GM19468 (cell line): ENCODE measurements around the gene AIF1.

Experiments
- ATAC-seq: cut with Tn5 transposase; IDR thresholded peaks from one replicate; pipeline ENCODE4 v1.9.1; 2021; ENCODE audit warnings: mild to moderate bottlenecking, moderate library complexity, moderate number of reproducible peaks; ENCODE audit not compliant: unreplicated experiment; ENCODE audit errors: extremely low read depth

AIF1 gene

GRCh38 chr6:31619805-31620585, 5.0 kb downstream of the AIF1 start:
- peak; percentile 77 for ATAC-seq

- ATAC-seq = no peak
Measured at GRCh38 chr6:31620586-31621319, 5.7 kb downstream of the AIF1 start, which contains the start of gene PRRC2A. PRRC2A (plus strand) TSS chr6:31620715; CDS start chr6:31622790, 2,075 bp downstream.

- ATAC-seq = no peak
Measured at GRCh38 chr6:31621320-31621939, 6.4 kb downstream of the AIF1 start.

GRCh38 chr6:31621991-31622390, 7.0 kb downstream of the AIF1 start:
- ATAC-seq = no peak

DNA sequence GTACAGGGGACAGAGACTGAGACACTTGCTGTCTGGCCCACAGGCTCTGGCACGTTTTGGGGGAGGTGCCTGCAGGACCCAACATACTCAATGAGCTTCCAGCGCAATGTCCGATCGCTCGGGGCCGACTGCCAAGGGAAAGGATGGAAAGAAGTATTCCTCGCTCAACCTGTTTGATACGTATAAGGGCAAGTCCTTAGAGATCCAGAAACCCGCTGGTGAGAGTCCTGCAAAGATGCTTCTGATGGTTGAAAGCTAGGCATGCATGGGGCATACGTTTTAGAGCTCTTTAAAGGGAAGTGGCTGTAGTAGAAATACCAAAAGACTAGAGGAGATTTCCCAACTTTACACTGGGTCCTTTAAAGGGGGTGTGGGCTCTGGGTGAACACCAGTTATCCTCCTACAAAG, 7.7 kb downstream of the AIF1 start:
- ATAC-seq = no peak

- no peak for ATAC-seq
Measured at GRCh38 chr6:31624070-31624469, 9.0 kb downstream of the AIF1 start.

DNA sequence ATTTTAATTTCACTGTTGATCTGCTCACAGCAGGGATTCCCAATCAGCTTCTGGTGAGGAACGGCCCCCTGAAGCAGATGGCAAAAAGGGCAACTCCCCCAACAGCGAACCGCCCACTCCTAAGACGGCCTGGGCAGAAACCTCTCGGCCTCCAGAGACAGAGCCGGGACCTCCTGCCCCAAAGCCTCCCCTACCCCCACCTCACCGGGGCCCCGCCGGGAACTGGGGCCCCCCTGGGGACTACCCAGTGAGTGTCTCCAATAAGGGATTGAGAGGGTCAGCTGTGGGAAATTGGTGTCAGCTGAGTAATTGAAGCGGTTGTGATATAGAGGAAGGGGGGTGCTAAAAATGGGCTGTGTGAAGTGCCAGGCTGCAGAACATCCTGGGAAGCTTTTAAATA, 11.9 kb downstream of the AIF1 start:
- no peak for ATAC-seq

GRCh38 chr6:31627690-31628287, 12.8 kb downstream of the AIF1 start:
- no peak for ATAC-seq

GRCh38 chr6:31629014-31629413, 14.0 kb downstream of the AIF1 start:
- ATAC-seq = no peak

DNA sequence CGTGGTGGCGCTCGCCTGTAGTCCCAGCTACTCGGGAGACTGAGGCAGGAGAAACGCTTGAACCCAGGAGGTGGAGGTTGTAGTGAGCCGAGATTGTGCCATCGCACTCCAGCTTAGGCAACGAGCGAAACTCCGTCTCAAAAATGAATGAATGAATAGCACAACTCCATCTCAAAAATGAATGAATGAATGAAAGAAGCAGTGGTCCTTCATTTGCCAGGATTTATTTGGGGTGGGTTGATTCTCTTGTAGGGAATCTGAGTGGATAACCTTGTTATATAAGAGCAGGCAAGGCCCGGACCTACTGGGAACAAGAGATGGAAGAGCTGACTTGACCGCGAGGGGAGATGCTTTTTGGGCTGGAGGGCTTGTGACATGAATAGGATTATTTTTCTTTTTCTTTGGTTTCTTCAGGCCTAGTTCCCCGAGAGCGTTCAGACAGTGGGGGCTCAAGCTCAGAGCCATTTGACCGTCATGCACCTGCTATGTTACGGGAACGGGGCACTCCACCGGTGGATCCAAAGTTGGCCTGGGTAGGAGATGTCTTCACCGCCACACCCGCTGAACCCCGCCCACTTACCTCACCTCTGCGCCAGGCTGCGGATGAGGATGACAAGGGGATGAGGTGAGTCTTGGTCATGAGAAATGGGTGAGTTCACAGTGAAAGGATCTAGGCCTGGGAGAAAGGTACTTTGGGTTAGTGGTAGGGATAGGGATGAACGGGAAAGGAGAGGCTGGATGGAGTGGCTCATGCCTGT, 15.3 kb downstream of the AIF1 start:
- ATAC-seq = no peak

DNA sequence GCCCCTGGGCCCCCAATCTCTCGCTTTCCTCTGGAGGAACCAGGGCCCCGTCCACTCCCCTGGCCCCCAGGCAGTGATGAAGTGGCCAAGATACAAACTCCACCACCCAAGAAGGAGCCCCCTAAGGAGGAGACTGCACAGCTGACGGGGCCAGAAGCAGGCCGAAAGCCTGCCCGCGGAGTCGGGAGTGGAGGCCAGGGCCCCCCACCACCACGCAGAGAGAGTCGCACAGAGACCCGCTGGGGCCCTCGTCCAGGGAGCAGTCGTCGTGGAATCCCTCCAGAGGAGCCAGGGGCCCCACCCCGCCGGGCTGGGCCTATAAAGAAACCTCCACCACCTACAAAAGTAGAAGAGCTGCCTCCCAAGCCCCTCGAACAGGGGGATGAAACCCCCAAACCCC, 16.2 kb downstream of the AIF1 start:
- ATAC-seq = no peak

DNA sequence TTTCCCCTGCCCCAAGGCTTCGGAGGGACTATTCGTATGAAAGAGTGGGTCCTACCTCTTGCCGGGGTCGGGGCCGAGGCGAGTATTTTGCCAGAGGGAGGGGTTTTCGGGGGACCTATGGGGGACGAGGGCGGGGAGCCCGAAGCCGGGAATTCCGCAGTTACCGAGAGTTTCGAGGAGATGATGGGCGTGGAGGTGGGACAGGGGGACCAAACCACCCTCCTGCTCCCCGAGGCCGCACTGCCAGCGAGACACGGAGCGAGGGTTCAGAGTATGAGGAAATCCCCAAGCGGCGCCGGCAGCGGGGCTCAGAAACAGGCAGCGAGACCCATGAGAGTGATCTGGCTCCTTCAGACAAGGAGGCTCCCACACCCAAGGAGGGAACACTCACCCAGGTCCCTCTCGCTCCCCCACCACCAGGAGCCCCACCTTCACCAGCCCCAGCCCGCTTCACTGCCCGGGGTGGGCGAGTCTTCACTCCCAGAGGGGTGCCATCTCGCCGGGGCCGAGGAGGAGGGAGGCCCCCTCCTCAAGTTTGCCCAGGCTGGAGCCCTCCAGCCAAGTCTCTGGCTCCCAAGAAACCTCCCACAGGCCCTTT, 16.7 kb downstream of the AIF1 start:
- no peak for ATAC-seq

DNA sequence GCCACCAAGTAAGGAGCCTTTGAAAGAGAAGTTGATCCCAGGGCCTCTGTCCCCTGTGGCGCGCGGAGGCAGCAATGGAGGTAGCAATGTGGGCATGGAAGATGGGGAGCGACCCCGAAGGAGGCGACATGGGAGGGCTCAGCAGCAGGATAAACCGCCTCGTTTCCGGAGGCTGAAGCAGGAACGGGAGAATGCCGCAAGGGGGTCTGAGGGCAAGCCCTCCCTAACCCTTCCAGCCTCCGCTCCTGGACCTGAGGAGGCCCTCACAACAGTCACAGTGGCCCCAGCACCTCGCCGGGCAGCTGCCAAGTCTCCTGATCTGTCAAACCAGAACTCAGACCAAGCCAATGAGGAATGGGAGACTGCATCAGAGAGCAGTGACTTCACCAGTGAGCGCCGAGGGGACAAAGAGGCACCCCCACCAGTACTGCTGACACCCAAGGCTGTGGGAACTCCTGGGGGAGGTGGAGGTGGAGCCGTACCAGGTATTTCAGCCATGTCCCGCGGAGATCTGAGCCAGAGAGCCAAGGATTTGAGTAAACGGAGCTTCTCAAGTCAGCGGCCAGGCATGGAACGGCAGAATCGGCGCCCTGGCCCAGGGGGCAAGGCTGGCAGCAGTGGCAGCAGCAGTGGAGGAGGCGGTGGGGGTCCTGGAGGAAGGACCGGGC, 17.4 kb downstream of the AIF1 start:
- ATAC-seq = no peak

DNA sequence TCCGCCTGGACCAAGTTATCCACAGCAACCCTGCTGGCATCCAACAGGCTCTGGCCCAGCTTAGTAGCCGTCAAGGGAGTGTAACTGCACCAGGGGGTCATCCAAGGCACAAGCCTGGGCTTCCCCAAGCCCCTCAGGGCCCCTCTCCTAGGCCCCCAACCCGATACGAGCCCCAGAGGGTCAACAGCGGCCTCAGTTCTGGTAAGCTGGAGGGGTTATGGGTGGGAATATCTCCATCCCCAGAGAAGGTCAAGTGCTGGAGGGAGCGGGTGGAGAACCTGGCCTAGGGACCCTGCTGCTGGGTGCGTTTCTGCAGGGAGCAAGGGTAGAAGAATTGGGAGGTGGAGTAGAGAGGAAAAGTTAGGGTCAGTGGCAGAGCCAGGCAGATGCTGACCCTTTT, 18.4 kb downstream of the AIF1 start:
- ATAC-seq = no peak

DNA sequence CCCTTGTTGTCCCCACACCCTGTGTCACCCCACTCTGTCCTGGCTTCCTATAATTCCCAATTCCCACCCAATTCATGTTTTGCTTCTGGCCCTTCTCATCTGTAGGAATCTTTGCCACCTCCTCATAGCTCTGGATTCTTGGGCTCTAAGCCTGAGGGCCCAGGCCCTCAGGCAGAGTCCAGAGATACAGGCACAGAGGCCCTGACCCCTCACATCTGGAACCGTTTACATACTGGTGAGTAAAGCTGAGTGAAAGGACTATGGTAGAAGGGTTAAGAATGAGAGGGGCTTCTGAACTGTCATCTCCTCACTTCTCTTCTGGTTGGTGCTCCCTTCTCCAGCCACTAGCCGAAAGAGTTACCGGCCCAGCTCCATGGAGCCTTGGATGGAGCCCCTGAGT, 19.1 kb downstream of the AIF1 start:
- ATAC-seq = no peak

DNA sequence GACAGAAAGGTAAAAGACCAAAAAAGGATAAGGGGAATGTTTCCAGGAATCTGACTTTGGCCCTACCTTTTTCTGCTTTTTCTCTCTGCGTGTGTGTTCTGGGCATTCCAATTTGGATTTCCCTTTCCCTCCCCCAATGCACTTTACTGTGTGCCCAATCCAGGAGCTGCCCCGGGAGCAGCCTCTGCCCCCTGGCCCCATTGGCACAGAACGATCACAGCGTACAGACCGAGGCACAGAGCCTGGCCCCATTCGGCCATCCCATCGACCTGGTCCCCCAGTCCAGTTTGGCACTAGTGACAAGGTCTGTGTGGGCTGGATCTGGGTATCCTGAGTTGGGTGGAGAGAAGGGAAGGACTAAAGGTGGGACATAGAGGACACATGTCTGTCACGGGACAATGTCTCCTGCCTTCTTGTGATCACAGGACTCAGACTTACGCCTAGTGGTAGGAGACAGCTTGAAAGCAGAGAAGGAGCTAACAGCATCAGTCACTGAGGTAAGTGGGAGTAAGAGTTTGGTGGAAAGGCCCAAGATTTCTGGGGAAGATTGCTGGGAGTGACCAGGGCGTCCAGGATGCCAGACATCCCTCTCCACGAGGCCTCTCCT, 20.0 kb downstream of the AIF1 start:
- no peak for ATAC-seq

- ATAC-seq = no peak
Measured at GRCh38 chr6:31636698-31637596, 21.9 kb downstream of the AIF1 start.

DNA sequence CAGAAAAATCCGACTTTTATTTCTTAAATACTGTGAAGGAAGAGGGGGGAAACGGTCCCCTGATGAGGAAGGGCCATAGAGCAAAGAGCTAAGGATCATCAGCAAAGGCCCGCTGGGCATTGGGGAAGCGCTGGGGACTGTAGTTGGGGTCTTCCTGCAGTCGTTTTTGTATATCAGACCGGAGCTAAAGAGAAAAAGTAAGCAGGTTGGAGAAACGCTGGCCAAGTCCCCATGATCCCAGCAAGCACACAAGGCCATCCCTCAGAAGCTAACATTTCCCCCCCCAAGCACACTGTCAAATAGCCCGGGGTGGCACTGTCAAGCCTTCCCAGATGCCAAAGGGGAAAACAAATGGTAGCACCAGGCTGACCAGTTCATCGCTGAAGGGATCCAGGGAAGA, 24.0 kb downstream of the AIF1 start:
- ATAC-seq = no peak
